HFF-Myc (cell line): ENCODE data around the gene CNTN5.

Source experiments
- DNase-seq: peaks from one replicate; pipeline ENCODE4 v3.0.0-alpha.2; 2011; ENCODE audit warnings: low read depth; ENCODE audit errors: extremely low read depth
- H3K4me3 ChIP-seq: replicated peaks from 2 replicates; pipeline ENCODE4 v1.5.1; 2011; ENCODE audit warnings: low read depth, mild to moderate bottlenecking, control low read depth, low read length
- TF ChIP-seq, protein P1 (sequence below): IDR thresholded peaks from 2 replicates; pipeline ENCODE4 v1.5.1; 2012; ENCODE audit warnings: mild to moderate bottlenecking, low read depth, low read length, control low read depth; ENCODE audit errors: missing control alignments

Gene CNTN5

DNA sequence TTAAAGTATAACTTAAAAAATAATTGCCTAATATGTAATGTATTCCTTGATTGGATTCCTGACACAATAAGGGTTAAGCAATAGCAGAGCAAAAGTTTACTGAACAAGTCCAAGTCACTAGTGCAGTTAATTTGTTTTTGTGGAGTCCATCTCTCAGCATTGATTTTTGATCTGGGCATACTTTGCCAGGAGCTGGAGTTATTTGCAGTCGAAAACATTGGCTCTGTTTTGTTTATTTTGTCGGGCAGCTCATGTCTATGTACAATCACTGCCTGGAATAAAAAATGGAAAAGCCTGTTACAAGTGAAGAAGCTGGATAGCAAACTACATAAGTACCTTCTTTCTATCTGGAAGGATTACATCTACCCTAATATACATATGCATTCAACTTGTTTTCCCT is 625.2 kb downstream of the CNTN5 start:
- H3K4me3 ChIP-seq, result no peak overlapping the region
- TF ChIP-seq, protein P1, sequence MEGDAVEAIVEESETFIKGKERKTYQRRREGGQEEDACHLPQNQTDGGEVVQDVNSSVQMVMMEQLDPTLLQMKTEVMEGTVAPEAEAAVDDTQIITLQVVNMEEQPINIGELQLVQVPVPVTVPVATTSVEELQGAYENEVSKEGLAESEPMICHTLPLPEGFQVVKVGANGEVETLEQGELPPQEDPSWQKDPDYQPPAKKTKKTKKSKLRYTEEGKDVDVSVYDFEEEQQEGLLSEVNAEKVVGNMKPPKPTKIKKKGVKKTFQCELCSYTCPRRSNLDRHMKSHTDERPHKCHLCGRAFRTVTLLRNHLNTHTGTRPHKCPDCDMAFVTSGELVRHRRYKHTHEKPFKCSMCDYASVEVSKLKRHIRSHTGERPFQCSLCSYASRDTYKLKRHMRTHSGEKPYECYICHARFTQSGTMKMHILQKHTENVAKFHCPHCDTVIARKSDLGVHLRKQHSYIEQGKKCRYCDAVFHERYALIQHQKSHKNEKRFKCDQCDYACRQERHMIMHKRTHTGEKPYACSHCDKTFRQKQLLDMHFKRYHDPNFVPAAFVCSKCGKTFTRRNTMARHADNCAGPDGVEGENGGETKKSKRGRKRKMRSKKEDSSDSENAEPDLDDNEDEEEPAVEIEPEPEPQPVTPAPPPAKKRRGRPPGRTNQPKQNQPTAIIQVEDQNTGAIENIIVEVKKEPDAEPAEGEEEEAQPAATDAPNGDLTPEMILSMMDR, result no peak
- DNase-seq, result no peak

DNA sequence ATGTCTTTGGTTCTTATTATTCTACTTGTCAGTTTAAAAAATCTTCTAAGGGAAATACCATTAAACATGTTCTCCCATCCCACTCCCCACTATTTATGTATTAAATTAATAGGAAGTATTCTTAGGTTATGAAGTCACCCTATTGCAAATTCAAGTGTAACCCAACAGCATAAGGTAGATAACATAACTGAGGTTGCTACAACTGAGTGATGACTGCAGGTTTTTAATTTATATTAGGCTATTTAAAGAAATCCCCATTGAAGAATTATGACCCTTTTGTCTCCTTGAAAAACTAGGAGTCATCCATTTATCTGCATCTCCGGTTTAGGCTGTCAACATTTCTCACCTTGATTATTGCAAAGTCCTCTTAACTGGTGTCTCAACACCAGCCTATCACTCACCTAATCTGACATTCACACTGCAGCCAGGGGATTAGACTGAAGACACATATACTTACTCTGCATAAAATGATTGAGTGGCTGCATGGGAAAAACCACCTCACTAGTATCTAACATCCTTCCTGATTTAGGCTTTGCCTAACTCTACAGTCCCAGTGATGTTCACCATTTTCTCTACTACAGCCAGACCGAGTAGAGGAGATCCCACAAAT is 649.4 kb downstream of the CNTN5 start:
- H3K4me3 ChIP-seq, result no peak overlapping the region
- TF ChIP-seq, protein P1, result no peak
- DNase-seq, result no peak

DNA sequence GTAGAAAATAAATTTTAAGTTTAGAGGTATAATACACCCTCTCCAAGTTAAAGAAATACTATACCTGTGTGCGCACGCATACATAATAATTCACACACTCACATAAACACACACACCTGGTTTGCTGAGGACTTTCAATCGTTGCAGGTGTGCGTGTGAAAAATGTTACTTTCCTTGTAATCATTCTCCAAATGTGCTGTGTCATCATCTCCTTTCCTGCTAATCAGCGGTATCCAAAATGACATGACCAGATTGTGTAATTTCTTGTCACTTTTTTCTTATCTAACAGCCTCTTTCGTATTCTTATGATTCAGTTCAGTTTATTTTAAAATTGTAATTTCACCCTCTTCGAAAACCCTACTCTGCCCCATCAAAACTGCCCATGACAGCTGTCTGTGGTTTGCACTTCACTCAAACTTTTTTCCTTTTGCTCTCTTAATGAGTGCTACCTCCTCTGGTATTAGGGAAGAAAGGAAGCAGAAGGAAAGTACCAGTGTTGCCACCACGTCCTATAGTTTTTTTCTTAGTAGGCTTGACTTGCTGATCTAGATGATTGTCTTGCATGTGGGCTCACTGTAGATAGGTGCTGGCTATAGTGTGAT is 651.2 kb downstream of the CNTN5 start:
- TF ChIP-seq, protein P1, result no peak
- no peak for DNase-seq
- no peak overlapping the region for H3K4me3 ChIP-seq

DNA sequence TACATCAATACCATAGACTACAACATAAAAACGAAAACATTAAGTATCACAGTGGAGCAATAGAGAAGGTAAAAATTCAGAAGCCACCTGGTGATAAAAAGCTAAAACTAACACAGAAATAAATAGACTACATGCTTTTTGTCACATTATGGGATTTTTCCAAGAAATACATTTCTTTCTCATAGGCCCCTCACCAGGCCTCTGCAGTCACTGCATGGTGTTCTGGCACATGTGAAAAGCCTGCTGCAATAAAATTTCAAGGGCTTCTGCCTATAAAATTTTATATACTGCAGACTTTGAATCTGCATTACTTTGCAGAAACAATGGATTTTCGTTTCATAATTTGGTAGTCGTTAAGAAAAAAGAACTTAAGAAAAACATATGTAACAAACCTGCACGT is 655.5 kb downstream of the CNTN5 start:
- H3K4me3 ChIP-seq, result no peak overlapping the region
- no peak for DNase-seq
- TF ChIP-seq, protein P1, result no peak

DNA sequence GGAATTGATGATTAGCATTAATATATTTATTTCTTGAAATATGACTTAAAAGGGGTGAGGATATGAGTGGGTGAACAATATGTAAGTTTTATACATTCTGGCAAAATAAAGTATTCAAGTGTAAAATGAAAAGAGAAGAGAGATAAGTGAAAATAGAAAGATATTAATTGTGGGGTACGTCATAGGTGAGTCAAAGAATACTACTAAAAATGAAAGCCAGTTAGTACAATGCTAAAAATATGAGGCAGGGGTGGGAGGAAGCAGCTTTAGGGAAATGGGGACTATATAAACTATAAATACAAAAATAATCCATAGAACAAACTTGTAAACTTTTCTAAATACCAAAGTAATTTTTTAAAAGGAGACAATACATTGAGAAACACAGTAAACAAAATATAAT is 661.4 kb downstream of the CNTN5 start:
- no peak for DNase-seq
- no peak overlapping the region for H3K4me3 ChIP-seq
- TF ChIP-seq, protein P1, result no peak

DNA sequence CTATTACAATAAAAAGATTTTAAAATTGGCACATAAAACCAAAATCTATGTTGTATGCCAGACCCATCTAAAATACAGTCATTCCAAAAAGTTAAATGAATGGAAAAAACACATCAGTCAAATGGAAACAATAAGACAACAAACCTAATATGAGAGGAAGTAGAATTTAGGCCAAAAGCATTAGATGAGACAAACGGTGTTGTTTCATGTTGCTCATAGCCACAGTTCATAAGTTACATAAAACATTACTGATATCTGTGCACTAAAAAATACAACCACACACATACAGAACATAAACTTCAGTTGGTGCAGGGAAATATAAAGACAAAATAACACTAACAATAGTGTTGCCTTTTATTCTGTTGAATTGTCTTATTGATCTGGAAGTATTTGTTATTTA is 661.9 kb downstream of the CNTN5 start:
- TF ChIP-seq, protein P1, result no peak
- H3K4me3 ChIP-seq, result no peak overlapping the region
- no peak for DNase-seq

DNA sequence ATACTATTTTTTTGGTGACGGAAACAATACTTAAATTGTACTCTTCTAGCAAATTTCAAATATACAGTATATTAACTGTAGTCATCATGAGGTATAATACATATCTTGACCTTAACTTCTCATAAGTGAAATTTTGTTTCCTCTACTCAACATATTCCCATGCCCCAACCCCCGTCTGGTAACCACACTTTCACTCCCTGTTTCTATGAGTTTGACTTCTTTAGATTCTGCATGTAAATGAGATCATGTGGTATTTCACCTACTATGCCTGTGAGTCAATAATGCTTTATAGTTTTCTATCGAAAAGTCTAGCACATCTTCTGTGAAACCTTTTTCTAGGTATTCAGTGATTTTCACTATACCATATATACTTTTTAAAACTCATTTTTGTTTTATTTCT is 663.2 kb downstream of the CNTN5 start:
- no peak overlapping the region for H3K4me3 ChIP-seq
- DNase-seq, result no peak
- TF ChIP-seq, protein P1, result no peak
